HEK293 (cell line): ENCODE measurements around the gene ZNF841.
A peak's percentile ranks its signal among the peaks of the same experiment; 100 is the strongest.

Experiments used
- BCL6B ChIP-seq: fragments of 450-650 bp; formaldehyde crosslinking; IDR thresholded peaks from 2 replicates; pipeline ENCODE4 v1.5.1; 2017; ENCODE audit warnings: missing biosample characterization, missing genetic modification characterization
- EGR2 ChIP-seq: fragments of 450-650 bp; formaldehyde crosslinking; IDR thresholded peaks from 2 replicates; pipeline ENCODE4 v1.5.1; 2016; ENCODE audit warnings: low read depth, missing biosample characterization, missing genetic modification characterization
- MYNN ChIP-seq: fragments of 450-650 bp; formaldehyde crosslinking; IDR thresholded peaks from 2 replicates; pipeline ENCODE4 v1.5.1; 2016; ENCODE audit warnings: missing biosample characterization, missing genetic modification characterization, borderline replicate concordance
- PBX3 ChIP-seq: sonication (generic); formaldehyde crosslinking; IDR thresholded peaks from 2 replicates; pipeline ENCODE4 v1.8.1; 2022; ENCODE audit warnings: mild to moderate bottlenecking, moderate library complexity, missing genetic modification reagents
- PRDM10 ChIP-seq: fragments of 450-650 bp; formaldehyde crosslinking; IDR thresholded peaks from 2 replicates; pipeline ENCODE4 v1.5.1; 2016; ENCODE audit warnings: missing biosample characterization, missing genetic modification characterization
- REPIN1 ChIP-seq: fragments of 450-650 bp; formaldehyde crosslinking; IDR thresholded peaks from 2 replicates; pipeline ENCODE4 v1.5.1; 2017; ENCODE audit warnings: missing biosample characterization, missing genetic modification characterization, low read depth
- SALL2 ChIP-seq: fragments of 450-650 bp; formaldehyde crosslinking; IDR thresholded peaks from 2 replicates; pipeline ENCODE4 v1.5.0; 2017; ENCODE audit warnings: missing biosample characterization, mild to moderate bottlenecking, missing genetic modification characterization, borderline replicate concordance
- SP3 ChIP-seq: fragments of 450-650 bp; formaldehyde crosslinking; IDR thresholded peaks from 2 replicates; pipeline ENCODE4 v1.5.1; 2016; ENCODE audit warnings: missing biosample characterization, missing genetic modification characterization
- WT1 ChIP-seq: fragments of 450-650 bp; formaldehyde crosslinking; IDR thresholded peaks from 2 replicates; pipeline ENCODE4 v1.5.1; 2016; ENCODE audit warnings: missing biosample characterization, missing genetic modification characterization
- YY1 ChIP-seq: fragments of 450-650 bp; formaldehyde crosslinking; IDR thresholded peaks from 2 replicates; pipeline ENCODE4 v1.5.1; 2018; ENCODE audit warnings: missing biosample characterization, missing genetic modification characterization
- ZBTB17 ChIP-seq: fragments of 450-650 bp; formaldehyde crosslinking; IDR thresholded peaks from 2 replicates; pipeline ENCODE4 v1.5.1; 2016; ENCODE audit warnings: missing biosample characterization, missing genetic modification characterization
- ZBTB20 ChIP-seq: fragments of 450-650 bp; formaldehyde crosslinking; IDR thresholded peaks from 2 replicates; pipeline ENCODE4 v1.5.1; 2016; ENCODE audit warnings: missing biosample characterization, missing genetic modification characterization
- ZFHX2 ChIP-seq: fragments of 450-650 bp; formaldehyde crosslinking; conservative IDR thresholded peaks from 2 replicates; pipeline ENCODE4 v1.5.1; 2016; ENCODE audit warnings: missing biosample characterization, missing genetic modification characterization
- ZNF146 ChIP-seq: fragments of 450-650 bp; formaldehyde crosslinking; IDR thresholded peaks from 2 replicates; pipeline ENCODE4 v1.5.1; 2016; ENCODE audit warnings: missing biosample characterization, missing genetic modification characterization
- ZNF175 ChIP-seq: fragments of 450-650 bp; formaldehyde crosslinking; IDR thresholded peaks from 2 replicates; pipeline ENCODE4 v1.5.1; 2016; ENCODE audit warnings: missing biosample characterization, missing genetic modification characterization
- ZNF24 ChIP-seq: fragments of 450-650 bp; formaldehyde crosslinking; IDR thresholded peaks from 2 replicates; pipeline ENCODE4 v1.5.1; 2016; ENCODE audit warnings: missing biosample characterization, missing genetic modification characterization
- ZNF311 ChIP-seq: fragments of 450-650 bp; formaldehyde crosslinking; IDR thresholded peaks from 2 replicates; pipeline ENCODE4 v1.5.1; 2017; ENCODE audit warnings: missing biosample characterization, missing genetic modification characterization, borderline replicate concordance
- ZNF366 ChIP-seq: fragments of 450-650 bp; formaldehyde crosslinking; conservative IDR thresholded peaks from 2 replicates; pipeline ENCODE4 v1.5.1; 2016; ENCODE audit warnings: missing biosample characterization, missing genetic modification characterization
- ZNF555 ChIP-seq: fragments of 450-650 bp; formaldehyde crosslinking; conservative IDR thresholded peaks from 2 replicates; pipeline ENCODE4 v1.5.1; 2017; ENCODE audit warnings: missing biosample characterization, mild to moderate bottlenecking, missing genetic modification characterization, inconsistent platforms
- ZNF600 ChIP-seq: fragments of 450-650 bp; formaldehyde crosslinking; IDR thresholded peaks from 2 replicates; pipeline ENCODE4 v1.5.1; 2016; ENCODE audit warnings: missing biosample characterization, missing genetic modification characterization
- ZNF629 ChIP-seq: fragments of 450-650 bp; formaldehyde crosslinking; IDR thresholded peaks from 2 replicates; pipeline ENCODE4 v1.5.1; 2017; ENCODE audit warnings: missing biosample characterization, missing genetic modification characterization
- ZNF692 ChIP-seq: fragments of 450-650 bp; formaldehyde crosslinking; IDR thresholded peaks from 2 replicates; pipeline ENCODE4 v1.5.1; 2016; ENCODE audit warnings: missing biosample characterization, missing genetic modification characterization
- ZNF701 ChIP-seq: fragments of 450-650 bp; formaldehyde crosslinking; IDR thresholded peaks from 2 replicates; pipeline ENCODE4 v1.5.1; 2016; ENCODE audit warnings: missing biosample characterization, missing genetic modification characterization
- ZNF747 ChIP-seq: fragments of 450-650 bp; formaldehyde crosslinking; IDR thresholded peaks from 2 replicates; pipeline ENCODE4 v1.5.1; 2016; ENCODE audit warnings: missing biosample characterization, missing genetic modification characterization
- ZSCAN30 ChIP-seq: fragments of 450-650 bp; IDR thresholded peaks from 2 replicates; pipeline ENCODE4 v1.5.1; 2018; ENCODE audit warnings: missing biosample characterization, mild to moderate bottlenecking, missing genetic modification characterization, moderate library complexity
- TF ChIP-seq, protein P1 (sequence below): fragments of 450-650 bp; formaldehyde crosslinking; IDR thresholded peaks from 2 replicates; pipeline ENCODE4 v1.5.1; 2016; ENCODE audit warnings: missing biosample characterization, missing genetic modification characterization
- TF ChIP-seq, protein P2 (sequence below): fragments of 450-650 bp; formaldehyde crosslinking; IDR thresholded peaks from 2 replicates; pipeline ENCODE4 v1.5.1; 2017; ENCODE audit warnings: missing biosample characterization, mild to moderate bottlenecking, missing genetic modification characterization, moderate library complexity

ZNF841 gene

DNA sequence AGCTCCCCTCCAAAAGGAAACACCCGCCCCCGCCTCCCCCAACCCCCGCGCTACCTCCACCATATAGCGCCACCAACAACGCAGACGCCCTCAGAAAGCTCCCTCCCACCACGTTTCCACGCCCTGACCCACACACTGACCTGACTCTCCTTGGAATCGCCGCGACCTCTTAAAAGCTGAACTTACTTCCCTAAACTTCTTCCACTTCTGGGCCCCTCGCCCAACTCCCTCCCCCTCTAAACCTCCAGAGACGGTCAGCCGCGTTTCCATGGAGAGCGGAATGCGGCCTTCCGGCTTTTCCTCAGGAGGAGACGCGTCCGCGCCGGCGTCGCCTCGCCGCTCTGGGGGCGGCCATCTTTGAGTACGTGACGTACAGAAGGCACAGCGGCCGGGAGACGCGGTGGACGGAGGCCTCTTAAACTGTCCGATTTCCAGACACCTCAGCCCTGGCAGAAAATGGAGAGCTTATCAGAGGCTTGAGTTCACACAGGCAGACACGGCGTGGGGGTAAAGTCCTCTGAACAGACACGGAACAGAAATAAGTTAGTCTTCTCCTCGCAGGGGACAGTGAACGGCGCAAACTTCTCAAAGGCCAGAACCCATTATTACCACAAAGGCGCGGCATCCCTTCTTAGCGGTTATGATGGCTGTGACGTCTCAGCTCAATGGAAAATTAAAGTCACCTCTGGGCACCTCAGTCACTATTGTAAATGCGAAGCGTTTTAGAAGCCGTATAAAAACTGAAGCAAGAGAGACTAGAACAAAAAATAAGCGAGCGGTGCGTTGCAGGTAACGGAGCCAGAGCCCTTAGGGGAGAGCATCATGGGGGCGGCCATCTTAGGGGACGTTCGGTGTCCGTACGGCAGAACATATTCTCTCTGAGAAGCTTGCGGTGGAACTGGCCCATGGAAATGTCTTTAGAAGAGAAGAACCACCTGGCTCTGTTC, 46.7 kb downstream of the ZNF841 start, which contains the start of gene ZNF432 (continued):
- no peak for TF ChIP-seq PBX3 (CRISPR knock-in tag)
- peak; percentile 84 for TF ChIP-seq YY1 (tag by site-specific recombination)
- TF ChIP-seq MYNN (tag by site-specific recombination): peak; percentile 38; the same call in 1 of the 2 replicates
- TF ChIP-seq, protein P1, sequence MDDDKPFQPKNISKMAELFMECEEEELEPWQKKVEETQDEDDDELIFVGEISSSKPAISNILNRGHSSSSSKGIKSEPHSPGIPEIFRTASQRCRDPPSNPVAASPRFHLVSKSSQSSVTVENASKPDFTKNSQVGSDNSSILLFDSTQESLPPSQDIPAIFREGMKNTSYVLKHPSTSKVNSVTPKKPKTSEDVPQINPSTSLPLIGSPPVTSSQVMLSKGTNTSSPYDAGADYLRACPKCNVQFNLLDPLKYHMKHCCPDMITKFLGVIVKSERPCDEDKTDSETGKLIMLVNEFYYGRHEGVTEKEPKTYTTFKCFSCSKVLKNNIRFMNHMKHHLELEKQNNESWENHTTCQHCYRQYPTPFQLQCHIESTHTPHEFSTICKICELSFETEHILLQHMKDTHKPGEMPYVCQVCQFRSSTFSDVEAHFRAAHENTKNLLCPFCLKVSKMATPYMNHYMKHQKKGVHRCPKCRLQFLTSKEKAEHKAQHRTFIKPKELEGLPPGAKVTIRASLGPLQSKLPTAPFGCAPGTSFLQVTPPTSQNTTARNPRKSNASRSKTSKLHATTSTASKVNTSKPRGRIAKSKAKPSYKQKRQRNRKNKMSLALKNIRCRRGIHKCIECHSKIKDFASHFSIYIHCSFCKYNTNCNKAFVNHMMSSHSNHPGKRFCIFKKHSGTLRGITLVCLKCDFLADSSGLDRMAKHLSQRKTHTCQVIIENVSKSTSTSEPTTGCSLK: no peak
- peak; percentile 73 for TF ChIP-seq ZBTB20 (tag by site-specific recombination)
- no peak for TF ChIP-seq ZNF146 (tag by site-specific recombination)
- no peak for TF ChIP-seq ZNF311 (tag by site-specific recombination)
- TF ChIP-seq ZNF366: no peak
- no peak for TF ChIP-seq WT1 (tag by site-specific recombination)
- TF ChIP-seq ZNF600: peak; percentile 89
- no peak for TF ChIP-seq ZNF175 (tag by site-specific recombination)
- TF ChIP-seq ZNF701 (tag by site-specific recombination): no peak
- 0 out of 2 replicates have a peak, but pooled peaks have one; percentile 21 for TF ChIP-seq ZSCAN30 (tag by site-specific recombination)
- no peak for TF ChIP-seq ZNF24 (tag by site-specific recombination)
- no peak for TF ChIP-seq REPIN1 (tag by site-specific recombination)
- TF ChIP-seq, protein P2, sequence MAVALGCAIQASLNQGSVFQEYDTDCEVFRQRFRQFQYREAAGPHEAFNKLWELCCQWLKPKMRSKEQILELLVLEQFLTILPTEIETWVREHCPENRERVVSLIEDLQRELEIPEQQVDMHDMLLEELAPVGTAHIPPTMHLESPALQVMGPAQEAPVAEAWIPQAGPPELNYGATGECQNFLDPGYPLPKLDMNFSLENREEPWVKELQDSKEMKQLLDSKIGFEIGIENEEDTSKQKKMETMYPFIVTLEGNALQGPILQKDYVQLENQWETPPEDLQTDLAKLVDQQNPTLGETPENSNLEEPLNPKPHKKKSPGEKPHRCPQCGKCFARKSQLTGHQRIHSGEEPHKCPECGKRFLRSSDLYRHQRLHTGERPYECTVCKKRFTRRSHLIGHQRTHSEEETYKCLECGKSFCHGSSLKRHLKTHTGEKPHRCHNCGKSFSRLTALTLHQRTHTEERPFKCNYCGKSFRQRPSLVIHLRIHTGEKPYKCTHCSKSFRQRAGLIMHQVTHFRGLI: no peak
- TF ChIP-seq ZNF692 (tag by site-specific recombination): 0 out of 2 replicates have a peak, but pooled peaks have one; percentile 73
- TF ChIP-seq ZBTB17 (tag by site-specific recombination): peak; percentile 45
- no peak for TF ChIP-seq ZNF555 (tag by site-specific recombination)
- TF ChIP-seq SP3 (tag by site-specific recombination): peak; percentile 71
- peak; percentile 24; the same call in 1 of the 2 replicates for TF ChIP-seq ZNF629 (tag by site-specific recombination)
- no peak for TF ChIP-seq ZNF747 (tag by site-specific recombination)
- no peak for TF ChIP-seq BCL6B (tag by site-specific recombination)
- no peak for TF ChIP-seq SALL2
- peak; percentile 55 for TF ChIP-seq PRDM10
- peak; percentile 93 for TF ChIP-seq ZFHX2 (tag by site-specific recombination)
- TF ChIP-seq EGR2 (tag by site-specific recombination): peak; percentile 91
